ENCODE data around the gene NAP1L4. TPM values are rescaled to one million over a fixed set of nuclear protein-coding genes. Genes with fewer than 3 reads are reported as not detected.

The NAP1L4 gene
- total RNA-seq, 1 experiment from 2014 or later: 189 TPM

- H3K27ac Mint-ChIP-seq: peak overlapping the region; percentile 79
- TF ChIP-seq NR2C2 (CRISPR knock-in tag; IDR thresholded peaks at IDR 0.05) (no peak), FOXJ3 (CRISPR knock-in tag; IDR thresholded peaks at IDR 0.05; ENCODE audit: borderline replicate concordance) (no peak), RELA (CRISPR knock-in tag; IDR thresholded peaks at IDR 0.05; ENCODE audit: borderline replicate concordance) (no peak), CDX4 (CRISPR knock-in tag; IDR thresholded peaks at IDR 0.05; ENCODE audit: borderline replicate concordance) (no peak), ZNF121 (CRISPR knock-in tag; IDR thresholded peaks at IDR 0.05) (no peak), KAT7 (CRISPR knock-in tag; IDR thresholded peaks at IDR 0.05; ENCODE audit: borderline replicate concordance) (peak; percentile 50; the same call in 1 of the 2 replicates), EMX1 (CRISPR knock-in tag; IDR thresholded peaks at IDR 0.05) (no peak), ZNF423 (CRISPR knock-in tag; IDR thresholded peaks at IDR 0.05) (peak; percentile 65), ZNF138 (CRISPR knock-in tag; conservative IDR thresholded peaks at IDR 0.05) (no peak), ZNF263 (CRISPR knock-in tag; IDR thresholded peaks at IDR 0.05; ENCODE audit: low read depth) (no peak), PRDM15 (CRISPR knock-in tag; IDR thresholded peaks at IDR 0.05) (no peak), CREM (CRISPR knock-in tag; IDR thresholded peaks at IDR 0.05) (0 out of 2 replicates have a peak, but pooled peaks have one; percentile 64), TEAD1 (CRISPR knock-in tag; IDR thresholded peaks at IDR 0.05) (no peak), ZNF416 (CRISPR knock-in tag; IDR thresholded peaks at IDR 0.05) (no peak), NFATC4 (CRISPR knock-in tag; IDR thresholded peaks at IDR 0.05) (no peak), GRHL2 (CRISPR knock-in tag; IDR thresholded peaks at IDR 0.05; ENCODE audit: insufficient replicate concordance, severe bottlenecking) (no peak), ZNF671 (CRISPR knock-in tag; IDR thresholded peaks at IDR 0.05) (no peak), E2F5 (CRISPR knock-in tag; IDR thresholded peaks at IDR 0.05) (no peak), TCF7 (CRISPR knock-in tag; IDR thresholded peaks at IDR 0.05; ENCODE audit: low read depth) (no peak), ZNF317 (CRISPR knock-in tag; IDR thresholded peaks at IDR 0.05; ENCODE audit: borderline replicate concordance, low read depth) (no peak)
- TF ChIP-seq, protein P1, sequence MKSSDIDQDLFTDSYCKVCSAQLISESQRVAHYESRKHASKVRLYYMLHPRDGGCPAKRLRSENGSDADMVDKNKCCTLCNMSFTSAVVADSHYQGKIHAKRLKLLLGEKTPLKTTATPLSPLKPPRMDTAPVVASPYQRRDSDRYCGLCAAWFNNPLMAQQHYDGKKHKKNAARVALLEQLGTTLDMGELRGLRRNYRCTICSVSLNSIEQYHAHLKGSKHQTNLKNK (CRISPR knock-in tag; IDR thresholded peaks at IDR 0.05): no peak
- TF ChIP-seq, protein P2, sequence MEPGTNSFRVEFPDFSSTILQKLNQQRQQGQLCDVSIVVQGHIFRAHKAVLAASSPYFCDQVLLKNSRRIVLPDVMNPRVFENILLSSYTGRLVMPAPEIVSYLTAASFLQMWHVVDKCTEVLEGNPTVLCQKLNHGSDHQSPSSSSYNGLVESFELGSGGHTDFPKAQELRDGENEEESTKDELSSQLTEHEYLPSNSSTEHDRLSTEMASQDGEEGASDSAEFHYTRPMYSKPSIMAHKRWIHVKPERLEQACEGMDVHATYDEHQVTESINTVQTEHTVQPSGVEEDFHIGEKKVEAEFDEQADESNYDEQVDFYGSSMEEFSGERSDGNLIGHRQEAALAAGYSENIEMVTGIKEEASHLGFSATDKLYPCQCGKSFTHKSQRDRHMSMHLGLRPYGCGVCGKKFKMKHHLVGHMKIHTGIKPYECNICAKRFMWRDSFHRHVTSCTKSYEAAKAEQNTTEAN (CRISPR knock-in tag; IDR thresholded peaks at IDR 0.05): no peak
- TF ChIP-seq, protein P3, sequence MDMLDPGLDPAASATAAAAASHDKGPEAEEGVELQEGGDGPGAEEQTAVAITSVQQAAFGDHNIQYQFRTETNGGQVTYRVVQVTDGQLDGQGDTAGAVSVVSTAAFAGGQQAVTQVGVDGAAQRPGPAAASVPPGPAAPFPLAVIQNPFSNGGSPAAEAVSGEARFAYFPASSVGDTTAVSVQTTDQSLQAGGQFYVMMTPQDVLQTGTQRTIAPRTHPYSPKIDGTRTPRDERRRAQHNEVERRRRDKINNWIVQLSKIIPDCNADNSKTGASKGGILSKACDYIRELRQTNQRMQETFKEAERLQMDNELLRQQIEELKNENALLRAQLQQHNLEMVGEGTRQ (CRISPR knock-in tag; IDR thresholded peaks at IDR 0.05): no peak
- TF ChIP-seq, protein P4, sequence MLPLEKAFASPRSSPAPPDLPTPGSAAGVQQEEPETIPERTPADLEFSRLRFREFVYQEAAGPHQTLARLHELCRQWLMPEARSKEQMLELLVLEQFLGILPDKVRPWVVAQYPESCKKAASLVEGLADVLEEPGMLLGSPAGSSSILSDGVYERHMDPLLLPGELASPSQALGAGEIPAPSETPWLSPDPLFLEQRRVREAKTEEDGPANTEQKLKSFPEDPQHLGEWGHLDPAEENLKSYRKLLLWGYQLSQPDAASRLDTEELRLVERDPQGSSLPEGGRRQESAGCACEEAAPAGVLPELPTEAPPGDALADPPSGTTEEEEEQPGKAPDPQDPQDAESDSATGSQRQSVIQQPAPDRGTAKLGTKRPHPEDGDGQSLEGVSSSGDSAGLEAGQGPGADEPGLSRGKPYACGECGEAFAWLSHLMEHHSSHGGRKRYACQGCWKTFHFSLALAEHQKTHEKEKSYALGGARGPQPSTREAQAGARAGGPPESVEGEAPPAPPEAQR (CRISPR knock-in tag; IDR thresholded peaks at IDR 0.05): no peak
- TF ChIP-seq, protein P5, sequence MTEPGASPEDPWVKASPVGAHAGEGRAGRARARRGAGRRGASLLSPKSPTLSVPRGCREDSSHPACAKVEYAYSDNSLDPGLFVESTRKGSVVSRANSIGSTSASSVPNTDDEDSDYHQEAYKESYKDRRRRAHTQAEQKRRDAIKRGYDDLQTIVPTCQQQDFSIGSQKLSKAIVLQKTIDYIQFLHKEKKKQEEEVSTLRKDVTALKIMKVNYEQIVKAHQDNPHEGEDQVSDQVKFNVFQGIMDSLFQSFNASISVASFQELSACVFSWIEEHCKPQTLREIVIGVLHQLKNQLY (CRISPR knock-in tag; IDR thresholded peaks at IDR 0.05): no peak
These were observed 486 bp downstream of the NAP1L4 start for GRCh38 chr11:2991452-2992233.

More at GRCh38 chr11:2991452-2992233, 486 bp downstream of the NAP1L4 start:
- H3K9me3 Mint-ChIP-seq: no peaks in the 10 kb centered on the region
- H3K4me3 Mint-ChIP-seq: peak overlapping the region; percentile 99
- POLR2A ChIA-PET: interaction anchor here (0.6 to 1.0 kb wide), 4 partner anchors 8 to 100 kb away, joined by 3 to 5 read pairs (median 4); partner anchors contain the start of gene CARS1
- DNase-seq (ENCODE audit: low spot score): peak; percentile 65
- no peaks in the 10 kb centered on the region; the same call in 1 of the 2 replicates for H3K27me3 Mint-ChIP-seq (ENCODE audit: low read depth)
- H3K36me3 Mint-ChIP-seq: peaks cover 12% of the 10 kb centered on the region
- CTCF ChIA-PET: interaction anchor here (0.7 to 3.1 kb wide), 10 partner anchors 11 to 417 kb away, joined by 3 to 11 read pairs (median 5); no protein-coding TSS in a partner anchor
- H3K4me1 Mint-ChIP-seq: peaks cover 32% of the 10 kb centered on the region
- peak; percentile 33 for ATAC-seq

Measured in WTC11 (cell line).